IPS-11a (cell line): ENCODE data around the gene PKP3.
"Not testable (repeated sequence)": the region's sequence is repeated elsewhere in the genome, so short reads cannot be mapped to it uniquely, and the experiment has no call there.

Experiments used
- H3K4me3 ChIP-seq: one replicate; pipeline ENCODE4 v1.5.1; 2013; ENCODE audit warnings: low read depth, low read length, control low read depth

The PKP3 gene

DNA sequence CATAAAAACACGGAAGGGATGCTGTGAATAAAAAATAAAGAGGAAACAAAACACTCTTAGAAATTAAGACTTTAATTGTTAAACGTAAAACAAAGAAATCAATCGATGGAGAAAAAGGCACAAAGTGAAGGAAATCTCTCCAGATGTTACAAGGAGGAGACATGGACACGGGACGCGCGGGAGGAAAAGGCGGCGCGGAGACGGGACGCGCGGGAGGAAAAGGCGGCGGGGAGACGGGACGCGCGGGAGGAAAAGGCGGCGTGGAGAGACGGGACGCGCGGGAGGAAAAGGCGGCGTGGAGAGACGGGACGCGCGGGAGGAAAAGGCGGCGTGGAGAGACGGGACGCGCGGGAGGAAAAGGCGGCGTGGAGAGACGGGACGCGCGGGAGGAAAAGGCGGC, 30.8 kb downstream of the PKP3 start:
- H3K4me3 ChIP-seq, result not testable (repeated sequence)

DNA sequence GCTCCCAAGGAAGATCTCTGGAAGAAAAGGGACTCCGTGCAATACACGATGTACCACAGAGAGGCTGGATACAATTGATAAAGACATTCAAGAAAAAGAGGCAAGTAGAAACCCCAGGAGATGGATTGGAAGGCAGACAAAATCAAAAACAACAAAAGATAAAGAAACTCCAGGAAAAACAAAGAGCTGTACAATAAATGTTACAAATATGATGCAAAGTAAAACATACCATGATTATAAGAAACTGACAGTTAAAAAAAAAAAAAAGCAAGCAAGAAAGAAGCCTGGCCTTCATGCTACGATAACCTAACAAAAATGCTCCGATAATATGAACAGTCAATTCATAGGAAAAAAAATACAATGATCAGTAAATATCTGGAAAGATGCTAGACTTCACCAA, 31.3 kb downstream of the PKP3 start:
- no peak overlapping the region for H3K4me3 ChIP-seq

DNA sequence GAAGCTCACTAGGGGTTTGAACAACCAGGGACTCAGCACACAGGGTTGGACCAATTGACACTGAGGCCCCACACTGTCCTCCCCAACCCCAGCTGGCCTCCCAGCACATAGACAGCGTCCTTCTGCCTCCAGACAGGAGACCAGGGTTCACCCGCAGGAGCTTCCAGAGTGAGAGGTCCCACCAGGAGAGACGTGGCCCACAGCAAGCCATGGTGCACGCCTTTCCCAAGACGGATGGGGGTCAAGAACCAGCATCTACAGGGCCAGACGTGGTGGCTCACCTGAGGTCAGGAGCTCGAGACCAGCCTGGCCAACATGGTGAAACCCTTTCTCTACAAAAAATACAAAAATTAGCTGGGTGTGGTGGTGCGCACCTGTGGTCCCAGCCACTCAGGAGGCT, 32.8 kb downstream of the PKP3 start:
- H3K4me3 ChIP-seq, result no peak overlapping the region

DNA sequence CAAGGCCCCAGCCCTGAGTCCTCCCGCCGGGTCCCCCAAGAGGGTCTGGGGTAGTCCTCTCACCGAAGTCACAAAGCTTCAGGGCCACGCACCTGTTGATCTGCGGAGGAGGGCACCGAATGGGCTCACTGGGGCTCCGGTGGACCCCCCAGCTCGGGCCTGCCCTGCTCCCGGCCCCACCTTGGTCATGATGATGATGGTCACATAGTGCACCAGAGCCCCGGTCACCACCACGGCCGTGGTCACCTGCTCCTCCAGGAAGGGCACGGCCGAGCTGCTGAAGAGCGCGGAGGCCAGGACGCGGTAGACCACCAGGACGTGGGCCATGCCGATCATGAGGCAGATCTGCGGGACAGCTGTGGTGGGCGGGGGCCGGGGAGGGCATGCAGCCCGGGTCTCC, 34.3 kb downstream of the PKP3 start:
- no peak overlapping the region for H3K4me3 ChIP-seq

DNA sequence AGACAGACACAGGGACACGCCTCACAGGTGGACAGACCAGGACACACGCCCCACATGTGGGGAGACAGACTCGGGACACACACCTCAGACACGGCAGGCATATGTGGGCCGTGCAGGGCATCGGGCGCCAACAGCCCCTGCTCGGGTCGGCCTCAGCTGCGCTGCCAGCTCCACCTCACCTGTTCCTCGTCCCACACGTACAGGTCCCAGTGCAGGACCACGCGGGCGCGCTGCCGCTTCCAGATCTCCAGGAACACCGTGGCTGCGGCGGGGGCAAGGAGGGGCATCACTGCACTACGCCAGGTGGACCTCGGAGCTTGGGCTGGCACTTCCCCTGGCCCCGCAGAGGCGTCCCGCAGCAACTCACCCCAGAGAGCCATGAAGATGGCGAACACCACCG, 35.4 kb downstream of the PKP3 start:
- no peak overlapping the region for H3K4me3 ChIP-seq

DNA sequence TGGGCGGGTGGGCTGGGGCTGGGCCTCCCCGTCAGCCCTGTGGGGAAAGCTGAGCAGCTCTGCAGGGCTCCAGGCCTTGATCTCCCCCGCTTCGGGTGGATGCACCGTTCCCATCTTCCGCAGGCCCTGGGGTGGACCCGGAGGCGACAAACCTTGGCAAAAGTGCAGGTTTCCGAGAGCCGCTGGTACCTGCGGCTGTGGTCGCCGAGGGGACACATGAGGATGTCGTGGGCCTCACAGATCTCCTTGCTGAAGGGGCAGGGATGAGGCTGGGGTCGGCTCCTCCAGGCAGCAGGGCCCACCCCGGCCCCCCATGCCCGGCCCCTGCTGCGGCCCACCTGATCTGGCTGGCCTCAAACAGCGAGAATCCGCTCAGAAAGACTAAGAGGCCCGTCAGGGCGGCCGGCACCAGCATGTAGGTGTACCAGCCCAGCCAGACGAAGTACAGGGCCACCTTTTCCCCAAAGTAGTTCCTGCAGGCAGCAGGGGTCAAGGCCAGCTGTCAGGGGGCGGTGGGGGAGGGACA, 36.0 kb downstream of the PKP3 start:
- no peak overlapping the region for H3K4me3 ChIP-seq

DNA sequence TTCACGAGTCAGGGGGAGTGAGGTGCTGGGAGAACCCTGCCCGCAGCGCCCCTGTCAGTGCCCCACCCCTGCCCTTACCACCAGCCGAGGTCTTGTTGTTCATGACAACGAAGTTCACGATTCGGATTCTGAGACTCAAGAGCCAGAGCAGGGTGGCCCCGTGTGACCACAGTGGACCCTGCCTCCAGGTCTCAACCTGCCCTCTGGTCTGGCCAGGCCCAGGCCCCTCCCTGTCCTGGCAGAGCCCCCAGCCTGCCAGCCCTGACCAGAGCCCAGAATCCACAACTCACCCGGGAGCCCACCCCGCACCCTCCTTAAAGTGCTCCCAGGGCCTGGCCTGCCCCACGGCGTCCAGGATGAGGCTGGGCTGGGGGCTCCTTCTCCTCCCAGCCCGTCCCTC, 37.9 kb downstream of the PKP3 start:
- no peak overlapping the region for H3K4me3 ChIP-seq

DNA sequence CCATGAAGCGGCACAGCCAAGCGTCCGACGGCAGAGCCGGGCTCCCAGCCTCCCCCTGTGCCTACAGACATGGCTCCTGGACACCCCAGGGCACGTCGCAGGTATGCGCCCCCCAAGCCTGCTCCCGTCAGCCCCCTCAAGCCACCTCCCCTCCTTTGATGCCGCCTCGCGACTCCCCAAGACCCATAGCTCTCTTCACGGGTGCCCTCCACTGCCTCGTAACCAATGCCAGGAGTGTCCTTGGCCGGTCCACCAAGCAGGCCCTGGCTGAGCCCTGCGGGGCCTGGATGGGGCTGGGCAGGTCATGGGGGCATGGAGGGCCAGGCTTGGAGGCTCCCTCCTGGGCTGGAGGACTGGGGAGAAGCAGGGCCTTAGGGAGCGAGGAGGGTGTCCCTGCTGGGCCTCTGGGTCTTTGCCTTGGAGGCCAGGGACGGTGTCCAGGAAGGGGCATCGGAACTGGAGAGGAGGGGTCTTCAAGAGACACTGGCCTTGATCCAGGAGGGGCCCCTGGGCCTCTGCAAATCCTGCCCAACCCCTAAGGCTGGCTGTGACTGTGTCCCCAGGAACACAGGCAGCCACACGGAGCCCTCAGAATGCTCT, 38.6 kb downstream of the PKP3 start:
- no peak overlapping the region for H3K4me3 ChIP-seq

DNA sequence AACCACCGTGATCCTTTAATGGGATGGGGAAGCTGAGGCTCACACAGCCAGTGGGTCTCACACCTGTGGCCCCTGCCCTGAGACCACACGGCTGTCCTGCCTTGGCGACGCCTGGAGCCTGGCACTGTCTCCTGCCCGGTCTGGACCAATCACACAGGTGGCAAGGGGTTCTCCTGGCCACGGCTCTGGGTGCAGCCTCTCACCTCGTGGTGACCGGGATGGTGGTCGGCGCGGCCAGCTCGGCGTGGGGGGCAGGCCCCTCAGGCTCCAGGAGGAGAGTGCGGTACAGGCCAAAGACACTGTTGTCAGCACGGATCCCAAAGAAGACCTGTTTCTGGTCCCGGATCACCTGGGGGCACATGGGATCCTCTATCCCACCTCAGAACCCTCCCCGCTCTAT, 39.1 kb downstream of the PKP3 start:
- no peak overlapping the region for H3K4me3 ChIP-seq

DNA sequence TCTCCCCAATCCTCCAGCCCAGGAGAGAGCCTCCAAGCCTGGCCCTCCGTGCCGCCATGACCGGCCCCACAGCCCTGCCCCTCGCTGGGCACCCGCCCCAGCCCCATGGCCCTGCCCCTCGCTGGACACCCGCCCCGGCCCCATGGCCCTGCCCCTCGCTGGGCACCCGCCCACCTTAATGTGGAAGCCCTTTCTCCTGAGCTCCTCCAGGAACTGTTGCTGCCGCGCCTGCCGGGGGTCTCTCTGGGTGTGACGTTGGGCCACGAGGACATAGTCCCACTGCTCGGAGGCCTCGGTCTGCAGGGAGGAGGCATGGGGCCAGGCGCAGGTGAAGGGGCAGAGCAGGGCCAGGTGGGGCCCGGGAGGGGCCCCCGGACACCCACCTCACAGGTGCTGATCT, 39.6 kb downstream of the PKP3 start:
- no peak overlapping the region for H3K4me3 ChIP-seq

DNA sequence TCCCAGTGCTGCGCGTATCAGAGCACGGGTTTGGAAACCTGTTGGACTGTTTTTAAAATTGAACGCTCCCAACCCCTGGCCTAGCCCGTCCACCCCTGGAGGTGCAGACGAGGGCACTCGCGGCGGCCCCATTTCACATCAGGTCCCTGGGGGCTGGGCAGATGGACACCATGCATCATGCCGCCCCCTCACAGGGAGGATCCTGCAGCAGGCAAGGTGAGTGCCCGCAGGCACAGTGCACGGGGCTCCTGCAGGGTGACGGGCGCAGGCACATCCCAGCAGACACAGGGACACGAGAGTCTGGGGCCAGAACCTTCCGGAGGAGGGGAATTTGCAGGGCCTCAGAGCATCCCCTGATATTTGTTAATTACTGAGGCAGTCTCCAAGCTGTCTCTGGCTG, 40.5 kb downstream of the PKP3 start:
- no peak overlapping the region for H3K4me3 ChIP-seq

DNA sequence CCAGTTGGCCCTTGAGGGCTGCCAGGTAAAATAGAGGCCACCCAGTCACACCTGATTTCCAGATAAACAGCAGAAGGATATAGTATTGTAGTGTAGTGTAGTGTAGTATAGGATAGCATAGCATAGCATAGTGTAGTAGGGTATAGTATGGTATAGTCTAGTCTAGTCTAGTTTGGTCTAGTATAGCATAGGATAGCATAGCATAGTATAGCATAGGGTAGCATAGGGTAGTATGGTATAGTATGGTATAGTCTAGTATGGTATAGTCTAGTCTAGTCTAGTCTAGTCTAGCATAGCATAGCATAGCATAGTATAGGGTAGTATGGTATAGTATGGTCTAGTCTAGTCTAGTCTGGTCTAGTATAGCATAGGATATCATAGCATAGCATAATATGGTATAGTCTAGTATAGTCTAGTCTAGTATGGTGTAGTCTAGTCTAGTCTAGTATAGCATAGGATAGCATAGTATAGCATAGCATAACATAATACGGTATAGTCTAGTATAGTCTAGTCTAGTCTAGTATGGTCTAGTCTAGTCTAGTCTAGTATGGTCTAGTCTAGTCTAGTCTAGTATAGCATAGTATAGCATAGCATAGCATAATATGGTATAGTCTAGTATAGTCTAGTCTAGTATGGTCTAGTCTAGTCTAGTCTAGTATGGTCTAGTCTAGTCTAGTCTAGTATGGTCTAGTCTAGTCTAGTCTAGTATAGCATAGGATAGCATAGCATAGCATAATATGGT, 41.2 kb downstream of the PKP3 start:
- not testable (repeated sequence) for H3K4me3 ChIP-seq

DNA sequence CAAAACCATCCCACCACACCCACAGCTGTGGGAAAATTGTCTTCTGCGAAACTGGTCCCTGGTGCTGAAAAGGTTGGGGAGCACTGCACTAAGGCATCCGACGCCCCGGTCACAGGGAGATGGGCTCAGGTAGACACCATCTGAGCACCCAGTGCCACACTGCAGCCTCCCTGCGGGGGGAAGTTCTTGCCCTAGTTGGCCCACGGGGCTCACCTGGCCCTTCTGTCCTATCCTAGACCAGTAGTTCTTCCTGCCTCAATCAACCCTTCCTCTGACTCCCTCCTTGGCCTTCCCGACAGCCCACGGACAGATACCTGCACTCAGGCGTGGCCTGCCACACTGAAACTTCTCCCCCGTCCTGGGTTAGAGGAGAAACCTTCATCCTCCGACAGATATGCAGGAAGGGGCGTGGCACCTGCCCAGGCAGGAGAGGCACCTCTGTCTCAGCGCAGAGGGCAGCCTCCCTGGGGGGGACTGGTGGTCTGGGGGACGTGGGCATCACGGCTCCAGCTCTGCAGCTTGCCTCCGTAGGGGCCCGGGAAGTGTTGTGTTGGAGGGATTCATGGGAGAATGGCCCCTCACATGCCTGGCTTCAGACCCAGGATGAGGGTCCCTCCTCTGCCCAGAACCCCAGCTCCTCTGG, 43.3 kb downstream of the PKP3 start:
- H3K4me3 ChIP-seq, result no peak overlapping the region

DNA sequence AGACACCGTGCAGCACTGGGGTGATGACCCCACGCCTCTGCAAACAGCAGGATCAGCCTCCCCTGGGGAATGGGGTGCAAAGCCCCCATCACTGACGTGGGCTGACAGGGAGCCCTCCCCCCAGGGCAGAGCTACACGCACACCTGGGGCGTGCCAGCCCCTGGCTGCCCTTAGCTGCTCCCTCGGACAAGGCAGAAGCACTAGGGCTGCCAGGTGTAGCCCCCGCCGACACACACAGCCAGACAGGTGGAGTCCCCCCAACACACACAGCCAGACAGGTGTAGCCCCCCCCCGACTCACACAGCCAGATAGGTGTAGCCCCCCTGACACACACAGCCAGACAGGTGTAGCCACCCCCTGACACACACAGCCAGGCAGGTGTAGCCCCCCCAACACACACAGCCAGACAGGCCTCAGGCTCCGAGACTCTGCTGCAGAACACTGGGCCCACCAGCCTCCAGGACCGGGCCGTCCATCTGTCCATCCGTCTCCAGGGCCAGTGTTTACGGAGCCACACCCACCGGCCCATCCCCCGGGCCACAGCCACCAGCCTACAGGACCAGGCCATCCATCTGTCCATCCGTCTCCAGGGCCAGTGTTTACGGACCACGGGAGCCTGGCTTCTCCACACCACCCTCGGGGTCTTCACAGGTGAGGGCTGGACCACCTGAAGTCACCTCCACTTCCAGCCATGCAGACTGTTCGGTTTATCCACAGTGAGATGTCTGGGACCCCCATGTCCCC, 44.3 kb downstream of the PKP3 start:
- no peak overlapping the region for H3K4me3 ChIP-seq

DNA sequence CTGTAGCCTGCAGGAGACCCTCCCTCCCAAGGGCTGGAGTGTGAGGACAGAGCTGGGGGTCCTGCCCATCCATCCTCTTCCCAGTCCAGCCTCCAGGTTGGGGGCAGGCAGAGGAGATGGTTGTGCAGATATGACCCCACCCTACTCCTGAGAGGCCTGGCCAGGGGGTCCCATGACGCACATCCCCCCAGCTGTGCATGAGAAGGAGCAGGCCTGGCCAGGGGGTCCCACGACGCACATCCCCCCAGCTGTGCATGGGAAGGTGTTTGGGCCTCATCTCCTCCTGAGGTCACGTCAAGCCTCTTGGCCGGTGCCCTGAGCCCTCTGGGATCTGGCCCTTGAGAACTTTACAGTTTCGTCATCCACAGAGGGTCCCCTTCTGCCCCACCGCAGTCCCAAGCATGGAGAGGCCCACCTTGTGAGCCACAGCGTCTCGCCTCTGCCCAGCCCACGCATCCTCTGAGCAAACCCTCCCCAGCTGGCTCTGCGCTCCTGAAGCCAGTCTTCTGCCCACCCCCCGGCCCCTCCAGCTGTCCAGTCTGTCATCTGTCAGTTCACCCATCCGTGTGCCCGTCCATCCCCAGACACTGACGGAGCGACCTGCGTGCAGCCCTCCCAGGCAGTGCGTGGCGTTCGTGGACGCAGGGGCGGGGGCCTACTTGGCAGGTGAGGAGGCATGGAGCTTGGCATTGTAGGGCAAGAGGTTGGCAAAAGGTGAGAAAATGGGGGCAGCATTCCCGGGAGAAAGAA, 45.5 kb downstream of the PKP3 start:
- no peak overlapping the region for H3K4me3 ChIP-seq

DNA sequence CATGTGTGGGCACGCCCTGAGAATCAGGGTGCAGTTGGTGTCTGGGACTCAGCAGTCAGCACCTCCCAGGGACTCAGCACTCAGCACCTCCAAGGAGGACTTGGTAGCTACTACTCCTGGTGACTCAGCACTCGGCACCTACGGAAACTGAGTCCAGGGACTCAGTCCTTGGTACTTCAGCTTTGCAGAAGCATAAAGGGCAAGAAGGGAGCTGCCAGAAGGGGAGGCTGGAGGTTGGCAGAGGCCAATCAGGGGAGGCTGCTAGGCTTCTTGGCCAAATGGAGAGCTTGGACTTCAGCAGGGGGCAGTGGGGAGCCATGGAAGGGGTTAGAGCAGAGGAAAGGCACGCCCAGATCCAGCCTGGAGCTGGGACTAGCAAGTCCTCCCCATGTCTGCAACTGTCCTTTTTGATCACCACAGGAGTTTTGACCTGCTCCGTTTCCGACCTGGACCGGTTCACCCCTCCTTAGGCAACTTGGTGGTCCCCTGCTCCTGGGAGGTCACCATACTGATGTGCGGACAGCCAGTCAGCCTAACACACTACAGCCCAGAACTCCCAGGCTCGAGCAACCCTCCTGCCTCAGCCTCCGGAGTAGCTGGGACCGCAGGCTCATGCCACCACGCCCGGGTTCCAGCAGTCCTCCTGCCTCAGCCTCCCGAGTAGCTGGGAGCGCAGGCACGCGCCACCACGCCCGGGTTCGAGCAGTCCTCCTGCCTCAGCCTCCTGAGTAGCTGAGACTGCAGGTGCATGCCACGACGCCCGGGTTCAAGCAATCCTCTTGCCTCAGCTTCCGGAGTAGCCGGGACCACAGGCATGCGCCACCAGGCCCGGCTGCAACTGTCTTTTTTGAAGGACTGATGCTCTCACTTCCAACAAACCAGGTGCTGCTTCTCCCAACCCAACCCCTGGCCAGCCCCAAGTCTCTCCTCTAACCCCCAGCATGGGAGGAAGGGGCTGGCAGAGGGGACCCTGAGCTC, 46.3 kb downstream of the PKP3 start:
- no peak overlapping the region for H3K4me3 ChIP-seq

DNA sequence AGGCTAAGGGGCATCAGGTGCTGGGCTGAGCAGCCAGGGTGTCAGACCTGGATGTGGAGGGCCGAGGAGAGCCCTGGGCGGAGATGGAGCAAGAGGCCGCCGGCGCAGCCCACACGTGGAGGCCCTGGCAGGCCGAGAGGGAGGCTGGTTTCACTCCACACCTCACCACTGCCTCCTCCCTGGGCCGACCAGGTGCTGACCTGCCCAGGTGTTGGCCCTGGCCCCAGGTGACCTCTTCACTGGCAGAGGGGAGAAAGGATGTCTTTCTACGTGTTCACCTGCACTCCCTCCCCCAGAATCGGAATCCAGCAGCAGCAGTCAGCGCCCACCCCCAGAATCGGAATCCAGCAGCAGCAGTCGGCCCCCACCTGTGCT, 47.0 kb downstream of the PKP3 start:
- no peak overlapping the region for H3K4me3 ChIP-seq

DNA sequence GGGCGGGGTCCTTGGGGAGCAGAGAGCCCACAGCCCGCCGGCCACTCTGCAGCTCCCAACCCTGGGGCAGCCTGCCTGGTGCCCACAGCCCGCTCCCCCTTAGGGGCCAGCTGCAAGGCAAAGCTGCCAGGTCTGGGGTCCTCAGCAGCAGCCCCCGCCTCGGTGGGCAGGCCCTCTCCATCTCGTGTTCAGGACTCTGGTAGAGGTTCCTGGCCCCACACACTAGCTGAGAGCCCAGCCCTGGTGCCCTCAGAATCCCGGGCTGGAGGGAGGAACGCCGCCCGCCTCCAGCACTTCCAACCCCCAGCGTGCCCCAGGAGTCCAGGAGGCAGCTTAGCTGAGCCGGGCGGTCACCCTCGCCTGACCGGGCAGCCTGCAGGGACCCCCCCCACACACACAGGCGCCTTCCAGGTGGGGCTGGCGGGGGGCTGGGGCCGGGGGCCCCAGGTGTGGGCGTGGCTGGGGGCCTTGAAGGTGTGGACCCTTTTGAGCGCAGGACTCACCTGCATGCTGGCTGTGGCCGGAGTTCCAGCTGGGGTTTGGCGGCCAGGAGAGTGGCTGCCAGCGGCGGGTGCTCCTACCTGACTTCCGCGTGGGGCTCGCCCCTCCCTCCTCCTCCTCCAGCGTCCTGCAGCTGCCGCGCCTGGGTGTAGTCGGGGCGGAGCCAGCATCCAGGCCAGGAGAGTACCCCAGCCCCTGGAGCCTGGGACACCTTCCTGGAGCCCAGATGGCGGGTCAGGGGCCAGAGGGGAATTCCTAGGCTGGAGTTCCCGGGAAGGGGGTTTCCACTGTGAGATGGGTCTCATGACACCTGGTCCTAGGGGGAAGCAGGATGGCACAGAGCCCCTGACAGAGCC, 47.6 kb downstream of the PKP3 start, which contains the start of gene ANO9:
Gene ANO9 (minus strand): TSS at position 594 of the 857 bp plus-strand sequence. CDS start 85 bp downstream, at position 509.
- H3K4me3 ChIP-seq, result peak within 1 kb of the TSS; percentile 14
